Epithelial cell of proximal tubule (primary cell): Measurements from ENCODE around the gene METAP1D. TPM values are rescaled to one million over a fixed set of nuclear protein-coding genes. Genes with fewer than 3 reads are reported as not detected.

Experiments
- DNase-seq: peaks from one replicate; pipeline ENCODE4 v3.0.0-alpha.2; 2011; ENCODE audit warnings: low read depth
- H3K4me3 ChIP-seq: 2 replicates; pipeline ENCODE4 v1.5.1; 2011; ENCODE audit warnings: low read depth, mild to moderate bottlenecking, low read length
- CTCF ChIP-seq: conservative IDR thresholded peaks from 2 replicates; pipeline ENCODE4 v1.5.1; 2012; ENCODE audit warnings: low read depth, mild to moderate bottlenecking, low read length
- total RNA-seq: library from RNA; depleted of rRNA; stranded (reverse); fragments of >200 nt; gene quantifications from 2 replicates; pipeline ENCODE4 v1.2.3, GENCODE V29; 2015

METAP1D gene
- total RNA-seq, 1 donor from 2014 or later: 5.5 TPM

GRCh38 chr2:172083628-172084394 is 84.1 kb downstream of the METAP1D start:
- no peak for TF ChIP-seq CTCF
- no peak for DNase-seq
- no peak overlapping the region for H3K4me3 ChIP-seq

- peak overlapping the region; percentile 50 for H3K4me3 ChIP-seq
- no peak for DNase-seq
- no peak for TF ChIP-seq CTCF
These were observed 84.6 kb downstream of the METAP1D start for GRCh38 chr2:172084395-172084644.

- H3K4me3 ChIP-seq: peak overlapping the region; percentile 50
- no peak for TF ChIP-seq CTCF
- DNase-seq: peak; percentile 51
These were observed 85.1 kb downstream of the METAP1D start for GRCh38 chr2:172084645-172085459.

- no peak for TF ChIP-seq CTCF
- H3K4me3 ChIP-seq: peak within 1 kb of the TSS; percentile 50
- no peak for DNase-seq
These were observed 85.9 kb downstream of the METAP1D start, which contains the start of gene DLX1 for GRCh38 chr2:172085460-172086159. TSS of gene DLX1 (plus strand) at chr2:172085507. CDS start at chr2:172085678, 171 bp downstream.

- H3K4me3 ChIP-seq: no peak overlapping the region
These were observed 86.8 kb downstream of the METAP1D start for GRCh38 chr2:172086241-172087206.

More at GRCh38 chr2:172086241-172087206, 86.8 kb downstream of the METAP1D start:
- peak; percentile 5 for TF ChIP-seq CTCF
- DNase-seq: no peak
